HG02943 (cell line): Measurements from ENCODE around the gene JADE3.

Source experiments
- ATAC-seq: cut with Tn5 transposase; IDR thresholded peaks from one replicate; pipeline ENCODE4 v1.9.1; 2021; ENCODE audit warnings: mild to moderate bottlenecking, low read depth, moderate library complexity; ENCODE audit not compliant: unreplicated experiment

The JADE3 gene

GRCh38 chrX:46992070-46992469 is 79.8 kb downstream of the JADE3 start:
- no peak for ATAC-seq

DNA sequence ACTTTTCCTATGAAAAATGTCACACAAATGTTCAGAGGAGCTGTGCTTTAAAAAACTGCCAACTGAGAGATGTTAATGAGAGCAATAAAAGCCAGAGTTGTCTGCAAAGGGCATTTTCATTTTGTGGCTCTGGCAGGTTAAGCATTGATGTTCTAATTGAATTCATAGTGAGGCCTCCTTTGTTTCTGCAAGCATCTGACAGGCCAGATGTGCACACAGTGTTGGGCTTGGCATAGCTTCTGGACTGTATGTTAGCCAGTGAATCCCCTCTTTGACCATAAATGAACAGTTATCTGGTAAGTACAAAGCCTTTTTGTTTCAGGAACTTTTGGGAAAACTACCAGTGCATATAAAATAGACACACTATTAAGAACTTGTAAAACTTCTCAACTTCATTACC is 81.9 kb downstream of the JADE3 start:
- ATAC-seq: no peak

GRCh38 chrX:47012131-47012530 is 99.9 kb downstream of the JADE3 start:
- ATAC-seq: no peak

DNA sequence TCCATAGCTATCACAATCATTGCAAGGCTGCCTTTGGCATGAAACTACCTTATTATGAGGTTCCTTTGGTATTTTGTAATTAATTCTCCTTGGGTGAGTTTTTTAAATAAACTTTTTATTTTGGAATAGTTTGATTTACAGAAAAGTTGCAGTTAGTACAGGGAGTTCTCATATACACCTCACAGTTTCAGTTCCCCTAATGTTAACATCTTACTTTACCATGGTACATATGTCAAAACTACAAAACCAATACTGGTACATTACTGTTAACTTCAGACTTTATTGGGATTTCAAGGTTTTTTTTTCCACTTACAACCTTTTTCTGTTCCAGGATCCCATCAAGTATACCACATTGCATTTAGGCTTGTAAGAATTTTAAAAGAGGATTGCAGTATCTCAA is 114.0 kb downstream of the JADE3 start:
- ATAC-seq: no peak

DNA sequence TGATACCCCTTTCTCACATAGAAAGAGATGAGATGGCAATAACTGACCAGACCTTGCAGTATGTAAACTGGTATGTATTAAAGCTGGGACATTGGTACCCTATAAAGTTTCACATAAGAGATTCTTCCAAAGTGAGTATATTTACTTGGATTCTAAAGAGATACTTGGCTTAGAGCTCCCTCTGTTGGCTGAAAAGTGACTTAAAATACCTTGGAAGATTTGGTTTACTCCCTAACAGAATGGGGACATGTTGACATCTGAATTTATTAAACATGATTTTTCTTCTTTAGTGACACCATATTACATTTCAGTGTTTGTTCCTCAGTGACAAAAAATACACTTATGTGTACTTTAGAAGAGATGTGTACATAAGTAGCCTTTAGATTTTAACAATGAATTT is 118.1 kb downstream of the JADE3 start:
- ATAC-seq: no peak

- no peak for ATAC-seq
These were observed 135.8 kb downstream of the JADE3 start for GRCh38 chrX:47047989-47048388.

GRCh38 chrX:47059142-47059874 is 147.1 kb downstream of the JADE3 start:
- no peak for ATAC-seq

GRCh38 chrX:47060708-47061107 is 148.5 kb downstream of the JADE3 start:
- ATAC-seq: no peak

- ATAC-seq: no peak
These were observed 149.2 kb downstream of the JADE3 start for GRCh38 chrX:47061238-47061919.

DNA sequence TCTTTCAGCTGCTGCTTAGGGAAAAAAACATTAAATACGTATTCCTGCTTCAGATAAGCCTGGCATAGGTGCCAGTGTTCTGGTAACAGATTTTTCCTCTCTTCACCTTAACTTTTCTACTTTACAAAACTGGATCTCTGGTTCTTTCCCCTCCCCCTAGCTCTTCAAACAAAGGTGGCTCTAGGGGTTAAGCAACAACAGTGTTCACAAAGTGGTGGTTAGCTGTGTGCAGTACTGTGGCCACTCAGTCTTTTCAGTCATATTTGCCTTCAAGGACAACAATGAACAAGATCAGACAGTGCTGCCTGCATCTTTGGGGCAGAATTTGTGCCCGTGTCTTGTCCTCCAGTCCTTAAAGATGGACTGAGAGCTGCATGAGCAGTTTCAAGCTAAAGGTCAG is 151.0 kb downstream of the JADE3 start:
- ATAC-seq: no peak

- ATAC-seq: no peak
These were observed 156.0 kb downstream of the JADE3 start for GRCh38 chrX:47068214-47068613.

DNA sequence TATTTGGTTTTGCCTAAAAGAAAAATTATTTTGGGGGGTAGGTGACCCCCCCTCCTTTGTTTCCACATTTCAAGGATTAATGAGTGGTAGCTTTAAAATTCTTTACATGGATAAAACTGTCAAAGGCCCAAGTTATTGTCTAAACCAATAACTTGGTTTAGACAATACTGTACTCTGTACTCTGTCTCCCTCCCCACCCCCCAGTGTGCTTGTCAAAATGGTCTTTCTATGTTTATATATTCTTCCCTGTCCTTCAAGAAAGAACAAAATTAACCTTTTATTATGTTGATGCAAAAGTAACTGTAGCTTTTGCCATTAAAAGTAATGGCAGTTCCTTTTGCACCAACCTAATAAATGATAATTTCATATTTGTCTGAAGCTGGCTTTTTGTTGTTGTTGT is 156.5 kb downstream of the JADE3 start:
- ATAC-seq: no peak

DNA sequence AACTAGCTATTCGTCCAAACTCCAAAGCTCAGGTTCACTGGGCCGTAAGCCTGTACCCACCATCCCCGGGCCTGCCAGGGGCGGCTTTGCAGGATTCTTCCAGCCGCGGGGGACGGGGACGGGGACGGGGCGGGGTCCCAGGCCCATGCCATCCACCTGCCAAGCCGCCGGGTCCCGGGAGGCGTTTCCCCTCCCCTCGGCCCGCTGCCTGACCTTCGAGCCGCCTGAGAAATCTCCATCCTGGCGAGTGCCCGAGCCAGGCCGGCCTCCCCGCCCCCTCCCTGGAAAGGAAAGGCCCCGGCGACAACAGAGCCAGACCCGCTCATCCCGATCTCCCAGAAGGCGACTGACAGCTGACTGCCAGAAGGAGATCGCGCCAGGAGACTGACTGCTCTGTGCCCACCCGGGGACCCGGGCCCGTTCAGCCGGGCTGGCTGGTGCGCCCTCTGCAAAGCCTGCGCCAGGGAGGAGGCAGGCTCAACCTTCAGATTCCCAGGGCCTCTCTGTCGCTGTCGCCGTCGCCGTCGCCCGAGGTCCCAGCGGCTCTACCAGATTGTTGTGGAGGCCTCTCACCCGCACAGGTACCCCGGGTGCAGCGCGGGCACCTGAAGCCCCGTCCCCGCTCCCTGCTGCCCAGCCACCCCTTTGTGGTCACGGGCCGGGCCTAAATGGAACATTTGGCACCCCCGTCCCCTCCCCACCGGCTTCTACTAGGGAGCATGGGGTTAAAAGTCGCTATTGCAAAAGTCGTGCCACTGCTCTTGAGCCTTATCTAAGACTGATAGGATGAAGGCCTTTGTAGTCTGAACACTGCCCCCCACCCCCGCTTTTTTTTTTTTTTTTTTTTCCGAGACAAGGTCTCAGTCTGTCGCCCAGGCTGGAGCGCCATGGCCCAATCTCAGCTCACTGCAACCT is 166.2 kb downstream of the JADE3 start, which contains the start of gene RGN:
RGN (plus strand) TSS at position 315 of the 915 bp plus-strand sequence. CDS start 2,702 bp downstream, outside the sequence.
- no peak for ATAC-seq

- no peak for ATAC-seq
These were observed 168.1 kb downstream of the JADE3 start for GRCh38 chrX:47080215-47080914.

DNA sequence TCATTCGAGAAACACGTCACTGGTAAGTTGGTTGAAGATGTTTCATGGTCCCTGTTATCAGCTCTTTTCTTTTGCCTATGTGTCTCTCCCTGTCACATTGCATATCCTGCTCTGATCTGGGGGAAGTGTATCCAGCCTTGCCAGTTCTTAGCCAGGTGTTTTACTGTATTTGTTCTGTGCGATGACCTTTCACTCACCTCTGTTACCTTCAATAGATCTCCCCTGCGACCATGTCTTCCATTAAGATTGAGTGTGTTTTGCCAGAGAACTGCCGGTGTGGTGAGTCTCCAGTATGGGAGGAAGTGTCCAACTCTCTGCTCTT is 168.7 kb downstream of the JADE3 start:
- ATAC-seq: no peak

DNA sequence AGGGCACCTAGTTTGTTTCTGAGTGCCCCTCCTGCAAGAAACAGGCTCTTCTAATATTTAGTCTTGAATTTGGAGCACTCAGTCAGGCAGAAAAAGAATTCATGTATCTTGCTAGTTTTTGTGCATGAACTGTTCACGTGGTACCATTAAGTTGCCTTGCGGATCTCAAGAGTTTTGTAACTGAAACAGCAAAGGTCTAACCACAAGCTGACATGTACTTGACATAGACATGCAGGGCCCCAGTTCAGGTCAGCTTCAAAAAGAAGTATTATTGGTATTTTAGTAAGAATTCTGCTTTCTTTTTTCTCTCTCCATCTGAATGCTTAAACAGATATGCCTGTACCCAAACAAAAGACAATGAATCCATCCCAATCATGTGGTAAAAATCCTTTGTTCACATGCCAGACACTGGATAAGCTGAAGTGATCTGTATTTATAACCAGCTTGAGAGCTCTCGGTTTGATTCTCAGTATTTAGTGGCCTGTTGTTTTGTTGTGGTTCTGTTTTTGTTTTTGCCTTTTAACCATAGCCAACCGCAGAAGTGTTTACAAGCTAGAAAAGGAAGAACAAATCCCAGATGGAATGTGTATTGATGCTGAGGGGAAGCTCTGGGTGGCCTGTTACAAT is 179.0 kb downstream of the JADE3 start:
- no peak for ATAC-seq

GRCh38 chrX:47093248-47093647 is 181.0 kb downstream of the JADE3 start:
- ATAC-seq: no peak

- no peak for ATAC-seq
These were observed 181.6 kb downstream of the JADE3 start for GRCh38 chrX:47093860-47094259.

- ATAC-seq: no peak
These were observed 184.8 kb downstream of the JADE3 start for GRCh38 chrX:47097018-47097417.
